Activated naive CD8-positive, alpha-beta T cell treated with anti-CD3 and anti-CD28 coated beads, Interleukin-2, amount 50 U/mL, for 24 hours (primary cell): ENCODE results near the gene IRX3.

Experiments used
- ATAC-seq: fragments of 150-1000 bp; cut with Tn5 transposase; one replicate; pipeline ENCODE4 v1.10.0; 2021
- DNase-seq: peaks from one replicate; pipeline ENCODE4 v3.0.0; 2021
- H3K27ac Mint-ChIP-seq: one replicate; pipeline ENCODE4 v1.8.0; 2021; ENCODE audit warnings: mild to moderate bottlenecking, mixed read lengths
- H3K27me3 Mint-ChIP-seq: one replicate; pipeline ENCODE4 v1.8.0; 2021; ENCODE audit warnings: mixed read lengths
- H3K36me3 Mint-ChIP-seq: one replicate; pipeline ENCODE4 v1.8.0; 2021; ENCODE audit warnings: low read depth, mixed read lengths
- H3K4me1 Mint-ChIP-seq: one replicate; pipeline ENCODE4 v1.8.0; 2021; ENCODE audit warnings: mixed read lengths
- H3K4me3 Mint-ChIP-seq: one replicate; pipeline ENCODE4 v1.8.0; 2021; ENCODE audit warnings: mild to moderate bottlenecking, moderate library complexity, mixed read lengths
- H3K9me3 Mint-ChIP-seq: one replicate; pipeline ENCODE4 v1.8.0; 2021; ENCODE audit warnings: mixed read lengths

IRX3 gene

DNA sequence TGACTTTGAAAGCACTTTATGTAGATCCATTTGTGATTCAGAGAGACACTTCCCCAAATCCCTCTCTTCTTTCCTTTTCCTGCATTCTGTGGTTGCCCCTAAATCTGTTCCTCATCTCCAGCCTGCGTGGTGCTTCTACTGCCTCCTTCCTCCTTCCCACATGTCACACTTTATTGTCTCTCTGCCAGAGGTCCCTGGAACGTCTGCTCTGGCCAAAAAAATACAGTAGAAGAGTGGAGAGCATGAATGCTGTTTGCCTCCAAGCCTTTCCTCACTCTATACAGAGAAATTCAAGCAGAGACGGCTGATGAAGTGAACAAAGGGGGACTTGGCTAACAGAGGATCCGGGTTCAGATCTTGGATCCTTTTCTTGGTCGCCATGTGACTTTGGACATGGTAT, 22.8 kb upstream of the IRX3 start:
- no peak for ATAC-seq
- H3K4me3 Mint-ChIP-seq: no peak overlapping the region
- peaks cover 4% of the 10 kb centered on the region for H3K27me3 Mint-ChIP-seq
- no peak for DNase-seq
- no peaks in the 10 kb centered on the region for H3K4me1 Mint-ChIP-seq
- no peaks in the 10 kb centered on the region for H3K36me3 Mint-ChIP-seq
- no peaks in the 10 kb centered on the region for H3K9me3 Mint-ChIP-seq
- H3K27ac Mint-ChIP-seq: no peak overlapping the region

DNA sequence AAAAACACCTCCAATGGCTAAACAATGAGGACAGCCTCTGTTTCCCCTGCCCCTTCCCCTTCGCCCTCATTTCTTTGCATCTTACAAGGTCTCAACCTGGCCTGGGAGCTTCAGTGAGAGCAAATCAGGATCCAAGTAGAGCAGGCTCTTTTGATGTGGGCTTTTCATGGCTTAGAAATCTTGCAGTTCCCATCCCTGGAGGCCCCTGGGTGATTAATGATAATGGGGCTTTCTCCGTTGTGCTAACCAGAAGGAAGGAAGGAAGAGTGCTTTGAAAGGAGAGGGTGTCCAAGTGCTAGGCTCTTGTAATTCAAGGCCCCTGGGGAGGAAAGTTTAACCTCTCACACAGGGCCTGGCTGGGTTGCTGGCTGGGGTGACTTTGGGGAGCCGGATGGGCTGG, 18.5 kb upstream of the IRX3 start:
- ATAC-seq: no peak
- peaks cover 6% of the 10 kb centered on the region for H3K27me3 Mint-ChIP-seq

DNA sequence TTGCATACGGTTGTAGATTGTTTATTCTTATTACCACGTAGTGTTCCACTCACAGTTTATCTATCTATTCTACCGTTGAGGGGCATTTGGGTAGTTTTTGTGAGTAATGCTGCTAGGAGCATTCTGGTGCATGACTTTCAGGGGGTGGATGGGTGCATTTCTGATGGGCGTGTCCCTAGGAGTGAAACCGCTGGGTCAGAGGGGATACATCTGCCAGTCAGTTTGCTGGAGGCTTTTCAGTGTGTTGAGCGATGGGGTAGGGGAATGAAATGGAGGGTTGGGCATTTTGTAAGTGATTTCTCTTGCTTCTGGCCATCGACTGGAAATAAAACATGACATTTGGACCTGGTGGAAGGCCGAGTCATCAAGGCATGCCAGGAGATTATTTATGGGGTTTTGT, 17.0 kb upstream of the IRX3 start:
- Mint-ChIP-seq H3K27ac (no peak overlapping the region), H3K27me3 (peaks cover 7% of the 10 kb centered on the region), H3K4me1 (no peaks in the 10 kb centered on the region), H3K9me3 (no peaks in the 10 kb centered on the region), H3K4me3 (no peak overlapping the region), H3K36me3 (no peaks in the 10 kb centered on the region)
- no peak for DNase-seq
- ATAC-seq: no peak

More for the DNA sequence above, 18.5 kb upstream of the IRX3 start:
- DNase-seq: no peak
- no peaks in the 10 kb centered on the region for H3K4me1 Mint-ChIP-seq
- no peaks in the 10 kb centered on the region for H3K9me3 Mint-ChIP-seq
- H3K27ac Mint-ChIP-seq: no peak overlapping the region
- H3K36me3 Mint-ChIP-seq: no peaks in the 10 kb centered on the region
- no peak overlapping the region for H3K4me3 Mint-ChIP-seq

DNA sequence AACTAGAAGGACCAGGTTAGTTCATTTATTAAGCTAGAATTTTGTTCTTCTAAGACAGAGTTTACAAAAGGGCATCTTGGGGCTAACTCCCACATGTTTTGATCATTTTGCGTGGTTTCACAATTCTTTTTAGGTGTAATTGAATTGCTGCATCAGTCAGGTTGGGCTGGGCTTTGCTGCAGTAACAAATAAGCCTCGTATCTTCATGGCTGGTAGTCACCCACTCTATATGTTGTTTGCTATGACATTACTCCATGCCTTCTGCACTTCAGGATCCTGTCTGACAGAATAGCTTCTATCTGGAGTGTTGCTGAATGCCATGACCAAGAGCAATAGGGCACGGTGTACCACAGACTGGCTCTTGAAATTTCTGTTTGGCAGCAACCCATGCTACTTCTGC, 10.6 kb upstream of the IRX3 start:
- H3K4me1 Mint-ChIP-seq: no peaks in the 10 kb centered on the region
- H3K27me3 Mint-ChIP-seq: peaks cover 18% of the 10 kb centered on the region
- no peak overlapping the region for H3K4me3 Mint-ChIP-seq
- no peak for DNase-seq
- H3K9me3 Mint-ChIP-seq: peaks cover 8% of the 10 kb centered on the region
- peaks cover 1% of the 10 kb centered on the region for H3K36me3 Mint-ChIP-seq
- no peak for ATAC-seq
- H3K27ac Mint-ChIP-seq: no peak overlapping the region

DNA sequence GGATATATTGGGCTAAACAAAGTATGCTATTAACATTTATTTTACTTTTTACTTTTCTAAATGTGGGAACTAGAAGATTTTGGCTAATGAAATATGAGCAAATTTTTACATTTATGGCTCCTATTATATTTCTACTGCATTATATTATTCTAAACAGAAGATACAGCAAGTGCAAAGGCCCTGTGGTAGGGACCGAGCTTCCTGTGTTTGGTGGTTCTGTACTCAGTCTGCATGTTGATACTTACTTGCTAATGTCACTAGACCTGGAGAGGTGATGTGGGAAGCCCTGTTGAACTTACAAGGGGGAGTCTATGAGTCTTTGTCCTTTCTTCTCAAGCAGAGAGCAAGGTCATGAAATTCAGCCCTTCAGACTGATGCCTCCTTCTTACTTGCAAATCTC, 10.0 kb upstream of the IRX3 start:
- H3K27me3 Mint-ChIP-seq: peaks cover 24% of the 10 kb centered on the region
- ATAC-seq: no peak
- peaks cover 1% of the 10 kb centered on the region for H3K36me3 Mint-ChIP-seq

DNA sequence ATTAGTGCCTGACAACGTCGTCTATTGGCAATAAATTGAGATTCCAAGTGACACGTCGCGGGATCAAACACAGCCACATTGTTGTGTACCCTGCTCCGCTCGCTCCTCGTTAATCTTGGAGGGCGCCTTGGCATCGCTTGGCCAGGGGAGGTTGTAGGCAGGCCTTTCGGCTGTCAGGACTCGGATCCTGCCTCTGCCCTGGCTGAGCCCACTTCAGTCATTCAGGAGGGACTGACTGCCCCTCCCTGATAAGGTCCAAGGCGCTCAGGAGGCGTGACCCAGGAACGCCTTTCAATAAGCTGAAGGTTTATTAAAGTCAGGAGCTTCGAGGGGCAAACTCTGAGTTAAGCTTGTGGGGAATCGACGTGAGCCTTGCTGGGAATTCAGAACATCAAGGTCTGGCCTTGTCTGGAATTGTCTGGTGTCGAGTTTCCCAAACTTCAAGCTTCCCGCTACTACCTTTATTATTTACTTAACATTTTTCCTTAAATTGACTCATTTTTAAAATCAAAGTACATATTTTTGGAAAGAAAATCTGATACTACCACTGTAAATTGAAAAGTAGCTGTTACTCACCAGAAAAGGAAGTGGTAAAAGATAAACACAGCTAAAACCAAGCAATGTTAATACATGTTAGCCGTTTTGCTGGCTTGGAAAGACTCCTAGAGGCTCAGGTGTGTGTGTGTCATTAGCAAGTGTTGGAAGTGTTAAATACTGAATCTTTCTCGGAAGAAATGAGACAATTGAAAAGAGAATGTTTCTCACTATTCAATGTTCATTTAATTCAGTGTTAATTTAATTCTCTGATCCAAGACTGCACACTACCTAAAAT, 5.3 kb upstream of the IRX3 start:
- DNase-seq (no peak), ATAC-seq (no peak)
- Mint-ChIP-seq H3K9me3 (peaks cover 7% of the 10 kb centered on the region), H3K4me1 (peaks cover 6% of the 10 kb centered on the region), H3K4me3 (no peak overlapping the region), H3K27me3 (peaks cover 55% of the 10 kb centered on the region), H3K36me3 (peaks cover 3% of the 10 kb centered on the region), H3K27ac (no peak overlapping the region)

More for the DNA sequence above, 10.0 kb upstream of the IRX3 start:
- H3K4me3 Mint-ChIP-seq: no peak overlapping the region
- H3K4me1 Mint-ChIP-seq: no peaks in the 10 kb centered on the region
- H3K27ac Mint-ChIP-seq: no peak overlapping the region
- peaks cover 8% of the 10 kb centered on the region for H3K9me3 Mint-ChIP-seq
- no peak for DNase-seq

DNA sequence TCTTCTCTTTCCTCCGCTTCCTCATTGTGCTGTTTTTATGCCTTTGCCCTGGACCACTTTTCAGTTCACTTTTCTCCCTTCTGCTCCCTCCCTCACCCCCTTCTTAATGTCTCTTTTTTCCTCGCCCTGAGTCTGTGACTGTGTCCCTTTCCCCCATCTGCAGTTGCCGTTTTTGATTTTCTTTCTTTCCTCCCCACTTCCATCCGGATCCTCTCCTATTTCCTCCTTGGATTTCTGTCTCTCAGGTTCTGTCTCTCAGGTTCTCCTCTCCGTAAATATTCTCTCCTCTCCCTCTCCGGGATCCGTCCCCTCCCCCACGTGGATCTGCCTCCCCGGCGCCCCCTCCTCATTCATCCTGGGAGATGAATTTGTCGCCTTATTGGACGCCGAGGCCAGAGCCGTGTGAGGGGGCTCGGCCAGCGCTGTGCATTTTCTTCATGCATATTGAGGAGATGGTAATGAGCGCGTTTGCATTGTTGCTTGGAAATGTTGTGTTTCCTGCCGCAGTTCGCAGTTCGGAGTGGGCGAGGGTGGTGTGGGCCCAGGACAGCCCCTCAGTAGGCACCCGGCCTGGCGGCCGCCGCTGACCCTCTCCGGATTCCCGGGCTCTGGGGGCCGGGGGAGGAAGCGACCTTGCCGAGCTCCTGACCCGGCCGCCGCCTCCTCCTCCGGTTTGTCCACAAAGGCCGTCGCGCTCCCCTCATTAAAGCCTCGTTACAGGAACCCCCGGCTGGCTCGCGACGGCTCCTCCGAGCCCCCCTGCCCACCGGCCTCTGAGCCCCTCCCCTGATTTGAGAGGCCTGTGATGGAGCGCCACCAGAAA, 4.5 kb upstream of the IRX3 start:
- Mint-ChIP-seq H3K4me3 (no peak overlapping the region), H3K36me3 (peaks cover 3% of the 10 kb centered on the region), H3K4me1 (peaks cover 10% of the 10 kb centered on the region), H3K27me3 (peaks cover 59% of the 10 kb centered on the region), H3K9me3 (peaks cover 4% of the 10 kb centered on the region), H3K27ac (no peak overlapping the region)
- ATAC-seq: no peak
- DNase-seq: no peak

DNA sequence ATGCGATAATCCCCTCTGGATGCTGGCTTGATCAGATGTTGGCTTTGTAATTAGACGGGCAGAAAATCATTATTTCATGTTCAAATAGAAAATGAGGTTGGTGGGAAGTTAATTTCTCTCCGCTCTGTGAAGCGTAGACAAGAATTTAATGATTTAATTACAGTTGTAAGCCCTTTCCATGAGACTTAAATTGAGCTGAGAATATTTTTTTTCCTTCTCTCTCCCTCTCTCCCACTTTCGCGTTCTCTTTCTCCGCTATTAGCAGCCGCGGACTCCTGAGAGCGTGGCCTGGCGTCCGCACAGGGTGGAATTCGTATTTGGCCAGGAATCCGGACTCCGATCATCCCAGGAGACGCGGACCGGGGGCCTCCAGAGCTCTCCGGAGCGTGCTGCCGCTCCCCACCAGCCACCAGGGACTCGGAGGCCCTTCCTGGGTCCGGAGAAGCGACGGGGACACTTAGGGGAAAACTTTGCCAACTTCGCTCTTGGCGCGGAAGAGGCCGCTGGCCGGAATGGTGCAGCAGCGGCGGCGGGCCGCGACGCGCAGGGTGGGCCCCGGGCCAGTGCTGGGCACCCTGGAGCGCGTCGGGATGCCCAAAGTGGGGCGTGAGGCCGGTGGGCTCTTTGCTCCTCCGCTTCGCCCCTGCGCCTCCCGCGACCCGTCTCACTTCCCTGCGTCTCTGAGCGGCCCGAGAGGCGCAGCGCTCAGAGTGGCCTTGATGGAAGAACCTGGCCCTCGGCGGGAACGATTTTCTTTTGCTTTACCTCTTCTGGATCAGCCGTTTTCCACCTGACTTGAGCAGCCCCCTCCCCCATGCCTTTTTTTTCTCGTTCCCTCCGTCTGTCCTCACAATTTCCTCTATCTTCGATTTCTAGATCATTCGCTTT, 3.6 kb upstream of the IRX3 start:
- DNase-seq (no peak), ATAC-seq (no peak)
- peaks cover 12% of the 10 kb centered on the region for H3K4me1 Mint-ChIP-seq
- no peak overlapping the region for H3K27ac Mint-ChIP-seq
- H3K9me3 Mint-ChIP-seq: no peaks in the 10 kb centered on the region
- peaks cover 61% of the 10 kb centered on the region for H3K27me3 Mint-ChIP-seq
- H3K4me3 Mint-ChIP-seq: no peak overlapping the region
- peaks cover 2% of the 10 kb centered on the region for H3K36me3 Mint-ChIP-seq

DNA sequence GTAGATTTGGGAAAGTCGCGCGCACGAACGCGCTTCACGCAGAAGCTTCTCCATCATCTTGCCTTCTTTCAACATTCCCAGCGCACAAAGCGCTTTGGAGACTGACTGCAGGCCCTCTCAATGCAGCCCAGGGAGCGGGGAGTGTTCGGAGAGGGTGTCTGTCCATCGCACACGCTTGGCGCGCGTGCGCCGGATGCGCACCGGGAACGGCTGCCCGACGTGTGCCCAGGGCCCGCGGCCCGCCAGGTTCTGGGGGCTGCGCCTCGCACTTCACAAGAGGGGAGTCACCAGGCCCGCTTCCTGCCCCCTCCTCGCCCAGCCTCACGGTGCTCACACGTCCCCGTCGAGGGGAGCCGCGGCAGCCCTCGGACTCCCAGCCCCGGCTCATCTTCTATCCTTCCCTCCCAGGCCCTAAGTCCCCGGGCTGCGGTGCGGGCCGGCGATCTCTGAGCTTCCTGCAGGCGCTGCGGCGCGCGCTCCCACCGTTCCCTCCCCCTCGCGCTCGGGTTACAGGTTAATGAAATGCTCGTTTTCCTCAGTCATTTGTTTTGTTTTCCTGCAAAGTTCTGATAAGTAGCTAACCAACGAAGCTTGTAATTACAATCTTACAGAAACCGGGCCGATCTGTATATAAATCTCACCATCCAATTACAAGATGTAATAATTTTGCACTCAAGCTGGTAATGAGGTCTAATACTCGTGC, 2.8 kb upstream of the IRX3 start:
- ATAC-seq (no peak), DNase-seq (no peak)
- Mint-ChIP-seq H3K4me1 (peaks cover 14% of the 10 kb centered on the region), H3K9me3 (no peaks in the 10 kb centered on the region), H3K36me3 (peaks cover 2% of the 10 kb centered on the region), H3K4me3 (no peak overlapping the region), H3K27ac (no peak overlapping the region), H3K27me3 (peaks cover 64% of the 10 kb centered on the region)

DNA sequence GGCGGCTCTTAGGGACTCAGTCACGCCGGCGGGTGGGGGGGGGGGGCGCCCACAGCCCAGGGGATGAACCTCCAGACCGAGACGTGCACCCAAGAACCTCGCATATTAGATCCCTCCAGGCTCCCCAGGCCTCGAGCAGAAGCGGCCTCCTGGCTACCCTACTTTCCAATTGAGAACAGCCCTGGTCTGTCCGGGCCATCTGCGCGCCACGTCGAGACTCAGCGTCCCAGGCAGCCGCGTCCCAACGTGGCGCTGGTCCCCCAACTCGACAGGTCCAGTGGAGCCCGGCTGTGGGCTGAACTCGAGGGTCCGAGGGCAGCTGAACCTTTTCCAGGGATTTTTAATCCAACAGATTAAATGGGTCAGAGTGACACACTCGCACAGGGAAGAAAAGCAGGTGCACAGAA, 2.3 kb upstream of the IRX3 start:
- Mint-ChIP-seq H3K4me1 (peaks cover 14% of the 10 kb centered on the region), H3K27me3 (peaks cover 65% of the 10 kb centered on the region)
- no peak for ATAC-seq

DNA sequence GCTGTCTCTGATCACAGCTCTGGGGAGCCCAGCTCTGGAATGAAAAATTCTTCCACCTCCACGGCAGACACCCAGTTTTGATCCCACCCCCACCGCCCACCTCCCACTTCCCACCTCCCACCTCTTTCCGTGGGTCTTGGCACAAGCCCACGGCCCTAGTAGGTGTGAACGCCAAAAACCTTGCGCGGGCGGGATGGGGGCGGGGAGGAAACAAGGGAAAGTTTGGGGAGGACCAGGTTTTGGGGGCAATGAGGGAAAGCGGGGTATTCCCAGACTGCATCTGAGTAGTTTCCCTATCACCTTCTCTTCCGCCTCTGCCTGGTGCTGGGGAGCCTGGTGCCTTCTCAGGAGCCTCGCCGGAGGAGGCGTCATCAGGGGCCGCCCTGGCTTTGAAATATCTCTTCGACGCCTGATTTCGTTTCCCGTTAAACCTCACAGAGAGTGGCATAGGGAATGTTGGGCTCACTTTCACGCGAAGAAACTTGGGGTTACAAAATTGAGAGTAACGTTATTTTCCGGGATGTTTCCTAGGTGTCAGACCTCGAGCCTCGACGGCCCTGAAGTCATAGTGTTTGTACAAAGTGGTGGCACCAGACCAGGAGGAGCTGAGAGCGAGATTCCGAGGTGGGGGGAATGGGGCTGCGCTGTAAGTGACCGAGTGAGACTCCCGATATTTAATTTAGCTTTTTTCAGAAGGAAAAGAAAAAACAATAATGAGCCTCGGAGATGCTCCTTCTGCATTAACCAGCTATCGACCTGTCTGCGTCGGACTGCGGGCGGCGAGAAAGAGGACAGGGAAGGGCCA, 1.6 kb upstream of the IRX3 start:
- DNase-seq: no peak
- peaks cover 69% of the 10 kb centered on the region for H3K27me3 Mint-ChIP-seq
- peak overlapping the region; percentile 20 for H3K4me3 Mint-ChIP-seq
- H3K9me3 Mint-ChIP-seq: no peaks in the 10 kb centered on the region
- H3K4me1 Mint-ChIP-seq: peaks cover 18% of the 10 kb centered on the region
- no peak for ATAC-seq
- no peak overlapping the region for H3K27ac Mint-ChIP-seq
- H3K36me3 Mint-ChIP-seq: peaks cover 2% of the 10 kb centered on the region

More for the DNA sequence above, 2.3 kb upstream of the IRX3 start:
- DNase-seq: no peak
- H3K4me3 Mint-ChIP-seq: no peak overlapping the region
- peaks cover 2% of the 10 kb centered on the region for H3K36me3 Mint-ChIP-seq
- no peaks in the 10 kb centered on the region for H3K9me3 Mint-ChIP-seq
- H3K27ac Mint-ChIP-seq: no peak overlapping the region

DNA sequence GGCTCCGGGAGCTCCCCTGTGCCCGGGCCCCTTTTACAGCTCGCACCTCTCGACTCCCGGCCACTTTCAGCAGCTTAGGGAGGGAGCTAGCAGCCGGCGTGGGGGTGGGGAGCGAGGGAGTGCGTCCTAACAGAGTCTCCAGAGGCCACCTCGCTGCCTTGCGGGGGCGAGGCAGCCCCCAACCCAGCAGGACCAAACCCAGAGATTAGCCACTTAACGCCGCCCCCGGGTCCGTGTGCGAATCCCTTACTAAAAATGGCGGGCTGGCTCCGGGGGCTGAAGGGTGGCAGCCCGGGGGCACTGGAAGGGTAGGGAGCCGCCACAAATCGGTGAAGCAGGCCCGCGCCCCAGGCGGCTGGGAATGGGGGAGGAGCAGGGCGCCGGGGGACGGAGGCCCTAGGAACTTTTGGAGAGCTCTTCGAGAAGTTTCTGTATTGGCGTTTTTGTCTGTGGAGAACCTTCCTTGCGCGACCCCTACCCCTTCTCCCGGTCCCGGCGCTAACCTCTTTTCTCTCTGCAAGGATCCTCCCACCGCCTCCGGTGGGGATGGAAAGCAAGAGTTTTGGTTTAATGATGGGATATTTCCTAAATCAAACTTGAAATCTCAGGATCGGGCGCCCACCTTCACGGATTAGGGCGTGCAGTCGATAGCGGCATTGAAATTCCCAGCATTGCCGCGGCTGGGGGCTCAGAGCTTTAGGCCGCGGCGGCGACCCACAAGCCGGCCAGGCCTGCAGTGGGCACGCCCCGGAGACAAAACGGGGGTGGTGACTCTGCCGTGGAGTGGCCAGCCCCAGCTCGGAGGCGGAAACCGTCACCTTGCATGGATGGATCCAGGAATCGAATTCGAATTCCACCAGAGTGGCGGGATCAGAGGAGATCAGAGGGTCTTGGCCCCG, 793 bp upstream of the IRX3 start:
- DNase-seq (no peak), ATAC-seq (no peak)
- Mint-ChIP-seq H3K9me3 (no peaks in the 10 kb centered on the region), H3K27ac (no peak overlapping the region), H3K36me3 (peaks cover 2% of the 10 kb centered on the region), H3K4me1 (peaks cover 21% of the 10 kb centered on the region), H3K4me3 (no peak overlapping the region), H3K27me3 (peaks cover 73% of the 10 kb centered on the region)

DNA sequence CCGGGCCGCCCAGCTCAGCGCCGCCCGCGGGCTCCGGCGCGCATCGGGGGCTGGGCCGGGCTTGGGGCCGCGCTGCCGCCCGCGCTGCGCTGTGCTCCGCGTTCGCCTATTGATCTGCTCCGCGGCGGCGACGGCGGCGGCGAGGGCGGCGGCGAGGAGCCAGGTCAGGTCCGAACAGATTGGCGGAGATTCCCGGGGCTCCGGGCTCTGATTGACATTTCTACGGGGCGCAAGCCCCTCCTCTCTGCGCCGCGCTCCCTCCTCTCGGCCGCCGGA, 559 bp downstream of the IRX3 start:
- ATAC-seq: no peak
- H3K4me1 Mint-ChIP-seq: peaks cover 25% of the 10 kb centered on the region
- peaks cover 72% of the 10 kb centered on the region for H3K27me3 Mint-ChIP-seq
- H3K4me3 Mint-ChIP-seq: peak overlapping the region; percentile 69
- no peaks in the 10 kb centered on the region for H3K9me3 Mint-ChIP-seq
- H3K36me3 Mint-ChIP-seq: peaks cover 2% of the 10 kb centered on the region
- peak; percentile 19 for DNase-seq
- no peak overlapping the region for H3K27ac Mint-ChIP-seq
